Neutrophil (primary cell): ENCODE data around the gene POLG2.

Experiments used
- H3K27ac ChIP-seq: fragments of 200-600 bp; sonication (generic); 2 replicates; pipeline ENCODE4 v1.5.1; 2016; ENCODE audit warnings: mild to moderate bottlenecking, moderate library complexity
- H3K27me3 ChIP-seq: fragments of 200-600 bp; sonication (generic); 2 replicates; pipeline ENCODE4 v1.6.0; 2016; ENCODE audit warnings: mild to moderate bottlenecking
- H3K36me3 ChIP-seq: fragments of 200-600 bp; sonication (generic); 2 replicates; pipeline ENCODE4 v1.5.1; 2017
- H3K4me1 ChIP-seq, 2 experiments: fragments of 200-600 bp in 1 of 2; sonication (generic) in 1 of 2; 1 replicate in 1 of 2; 2 replicates in 1 of 2; pipeline versions ENCODE4 v1.5.1 to v1.6.1; 2013 to 2016; ENCODE audit warnings: low read depth in 1 of 2, low read length in 1 of 2, mild to moderate bottlenecking in 1 of 2, moderate library complexity in 1 of 2; ENCODE audit not compliant: control insufficient read depth in 1 of 2, insufficient read depth in 1 of 2
- H3K4me3 ChIP-seq, 2 experiments: fragments of 200-600 bp in 1 of 2; sonication (generic) in 1 of 2; 1 replicate in 1 of 2; 2 replicates in 1 of 2; pipeline ENCODE4 v1.5.1; 2013 to 2016; ENCODE audit warnings: low read depth in 1 of 2, low read length in 1 of 2, mild to moderate bottlenecking in 1 of 2, moderate library complexity in 1 of 2
- H3K9me3 ChIP-seq: fragments of 200-600 bp; sonication (generic); 2 replicates; pipeline ENCODE4 v1.5.1; 2016
- CTCF ChIP-seq: fragments of 200-600 bp; sonication (generic); IDR thresholded peaks from 2 replicates; pipeline ENCODE4 v1.5.1; 2016; ENCODE audit warnings: antibody characterized with exemption

Gene POLG2

DNA sequence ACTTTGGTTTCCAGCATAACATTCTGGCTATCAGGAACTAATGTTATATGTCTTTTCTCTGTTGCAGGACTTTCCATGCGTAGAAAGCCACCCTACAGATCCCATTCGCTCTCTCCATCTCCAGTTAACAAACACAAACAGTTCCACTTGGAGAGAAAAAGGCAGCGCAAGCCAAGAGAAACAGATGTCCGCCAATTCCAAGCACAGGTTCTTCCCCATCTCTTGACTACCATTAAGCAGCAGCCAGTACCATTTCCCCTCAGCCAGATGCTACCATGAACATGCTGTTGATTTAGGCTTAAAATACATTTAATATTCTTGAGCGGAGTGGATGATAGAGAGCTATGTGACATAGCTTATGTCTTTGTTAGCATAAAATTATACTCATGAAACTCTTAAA is 32.4 kb upstream of the POLG2 start:
- Histone ChIP-seq H3K27ac (no peak overlapping the region), H3K36me3 (peaks cover 98% of the 10 kb centered on the region), H3K9me3 (no peaks in the 10 kb centered on the region)

GRCh38 chr17:64527914-64528313 is 31.1 kb upstream of the POLG2 start:
- Histone ChIP-seq H3K4me3 (no peak overlapping the region), H3K27me3 (no peaks in the 10 kb centered on the region), H3K27ac (no peak overlapping the region), H3K4me1 (no peaks in the 10 kb centered on the region), H3K36me3 (peaks cover 97% of the 10 kb centered on the region), H3K9me3 (no peaks in the 10 kb centered on the region)
- no peak for TF ChIP-seq CTCF

More for the DNA sequence above, 32.4 kb upstream of the POLG2 start:
- Histone ChIP-seq H3K27me3 (no peaks in the 10 kb centered on the region), H3K4me3 (no peak overlapping the region), H3K4me1 (no peaks in the 10 kb centered on the region)
- no peak for TF ChIP-seq CTCF

DNA sequence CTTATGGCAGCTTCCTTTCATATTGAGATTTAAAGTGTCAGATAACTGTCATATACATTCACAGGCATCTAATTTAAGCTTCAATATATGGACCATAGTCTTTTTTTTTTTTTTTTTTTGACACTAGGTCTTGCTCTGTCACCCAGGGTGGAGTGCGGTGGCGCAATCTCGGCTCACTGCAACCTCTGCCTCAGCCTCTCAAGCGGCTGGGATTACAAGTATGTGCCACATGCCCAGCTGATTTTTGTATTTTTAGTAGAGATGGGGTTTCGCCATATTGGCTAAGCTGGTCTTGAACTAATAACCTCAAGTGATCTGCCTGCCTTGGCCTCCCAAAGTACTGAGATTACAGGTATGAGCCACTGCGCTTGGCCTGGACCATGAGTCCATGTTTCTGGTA is 23.5 kb upstream of the POLG2 start:
- Histone ChIP-seq H3K27ac (no peak overlapping the region), H3K4me1 (no peaks in the 10 kb centered on the region), H3K36me3 (peaks cover 78% of the 10 kb centered on the region), H3K9me3 (no peaks in the 10 kb centered on the region), H3K27me3 (no peaks in the 10 kb centered on the region), H3K4me3 (no peak overlapping the region)
- TF ChIP-seq CTCF = no peak

DNA sequence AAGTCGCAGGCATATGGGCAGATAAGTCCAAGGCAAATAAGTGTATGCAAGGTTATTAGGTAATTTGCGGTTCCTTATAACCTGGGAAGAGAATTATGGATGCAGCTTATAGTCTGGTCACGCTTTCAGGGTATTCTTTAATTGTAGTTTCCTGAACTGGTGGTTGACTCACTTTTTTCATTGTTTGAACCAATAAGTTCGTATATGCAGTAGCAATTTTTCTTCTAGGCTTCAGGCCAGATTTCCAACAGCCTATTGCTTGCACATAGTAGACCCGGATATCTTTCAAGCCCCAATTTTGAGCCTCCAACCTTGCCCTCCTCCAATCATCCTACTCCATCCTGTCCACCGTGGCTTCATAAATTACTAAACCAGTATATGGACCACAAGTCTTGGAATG is 22.7 kb upstream of the POLG2 start:
- H3K4me3 ChIP-seq = no peak overlapping the region
- H3K27ac ChIP-seq = no peak overlapping the region
- no peaks in the 10 kb centered on the region for H3K27me3 ChIP-seq
- H3K36me3 ChIP-seq = peaks cover 76% of the 10 kb centered on the region
- no peak for TF ChIP-seq CTCF
- H3K4me1 ChIP-seq = no peaks in the 10 kb centered on the region
- H3K9me3 ChIP-seq = no peaks in the 10 kb centered on the region

GRCh38 chr17:64515829-64516228 is 19.0 kb upstream of the POLG2 start:
- H3K36me3 ChIP-seq = peaks cover 71% of the 10 kb centered on the region
- no peaks in the 10 kb centered on the region for H3K27me3 ChIP-seq
- H3K4me3 ChIP-seq = no peak overlapping the region
- H3K27ac ChIP-seq = no peak overlapping the region
- no peak for TF ChIP-seq CTCF
- no peaks in the 10 kb centered on the region for H3K9me3 ChIP-seq
- H3K4me1 ChIP-seq = no peaks in the 10 kb centered on the region

GRCh38 chr17:64515419-64515818 is 18.6 kb upstream of the POLG2 start:
- H3K27ac ChIP-seq = no peak overlapping the region
- H3K36me3 ChIP-seq = peaks cover 71% of the 10 kb centered on the region
- no peaks in the 10 kb centered on the region for H3K4me1 ChIP-seq
- H3K4me3 ChIP-seq = no peak overlapping the region
- no peak for TF ChIP-seq CTCF
- H3K27me3 ChIP-seq = no peaks in the 10 kb centered on the region
- H3K9me3 ChIP-seq = no peaks in the 10 kb centered on the region
